ENCODE results near the gene IKBIP.

GRCh38 chr12:98612696-98613334 is 31.8 kb downstream of the IKBIP start:
- TF ChIP-seq CTCF (conservative IDR thresholded peaks at IDR 0.05) (no peak), ZFX (IDR thresholded peaks at IDR 0.05) (no peak)
